HepG2 (cell line): ENCODE data around the gene PLGRKT. TPM values are rescaled to one million over a fixed set of nuclear protein-coding genes. Genes with fewer than 3 reads are reported as not detected.

ENCODE experiments used
- AHR ChIP-seq: IDR thresholded peaks from 2 replicates; pipeline ENCODE4 v1.6.1; 2018; ENCODE audit warnings: missing genetic modification reagents, missing compliant biosample characterization
- ATF4 ChIP-seq, 2 experiments: fragments of 450-650 bp in 1 of 2; sonication (generic) in 1 of 2; formaldehyde crosslinking; IDR thresholded peaks; 2 replicates each; pipeline versions ENCODE4 v1.5.0 to v1.8.0; 2020 to 2022; ENCODE audit warnings: mild to moderate bottlenecking in 1 of 2, missing genetic modification reagents in 1 of 2
- CREB1 ChIP-seq, 2 experiments: fragments of 450-650 bp in 1 of 2; IDR thresholded peaks; 2 replicates each; pipeline ENCODE4 v1.6.1; 2016 to 2017; ENCODE audit warnings: control low read depth in 1 of 2, mild to moderate bottlenecking in 1 of 2, missing compliant biosample characterization in 1 of 2, missing genetic modification characterization in 1 of 2
- ETV5 ChIP-seq: IDR thresholded peaks from 2 replicates; pipeline ENCODE4 v1.6.1; 2018; ENCODE audit warnings: missing biosample characterization, missing genetic modification reagents, inconsistent platforms, borderline replicate concordance
- NFE2L1 ChIP-seq: sonication (generic); formaldehyde crosslinking; IDR thresholded peaks from 2 replicates; pipeline ENCODE4 v1.4.0; 2020; ENCODE audit warnings: missing genetic modification reagents, mild to moderate bottlenecking, borderline replicate concordance
- RAD51 ChIP-seq: fragments of 450-650 bp; IDR thresholded peaks from 2 replicates; pipeline ENCODE4 v1.6.1; 2016; ENCODE audit warnings: borderline replicate concordance
- YEATS4 ChIP-seq: sonication (generic); formaldehyde crosslinking; IDR thresholded peaks from 2 replicates; pipeline ENCODE4 v1.4.0; 2020; ENCODE audit warnings: missing genetic modification reagents, borderline replicate concordance
- ZMYM3 ChIP-seq: sonication (generic); formaldehyde crosslinking; IDR thresholded peaks from 2 replicates; pipeline ENCODE4 v1.5.1; 2020; ENCODE audit warnings: mild to moderate bottlenecking, missing genetic modification reagents
- ZNF18 ChIP-seq: sonication (generic); formaldehyde crosslinking; IDR thresholded peaks from 2 replicates; pipeline ENCODE4 v1.8.0; 2022; ENCODE audit warnings: mild to moderate bottlenecking, missing genetic modification reagents; ENCODE audit not compliant: insufficient replicate concordance
- ZNF34 ChIP-seq: sonication (generic); formaldehyde crosslinking; IDR thresholded peaks from 2 replicates; pipeline ENCODE4 v1.4.0; 2020; ENCODE audit warnings: mild to moderate bottlenecking, missing genetic modification reagents, borderline replicate concordance
- ZNF619 ChIP-seq: sonication (generic); formaldehyde crosslinking; IDR thresholded peaks from 2 replicates; pipeline ENCODE4 v1.4.0; 2020; ENCODE audit warnings: mild to moderate bottlenecking, missing genetic modification reagents
- ZNF629 ChIP-seq: sonication (generic); formaldehyde crosslinking; conservative IDR thresholded peaks from 2 replicates; pipeline ENCODE4 v1.5.0; 2020; ENCODE audit warnings: missing genetic modification reagents
- ZNF660 ChIP-seq: sonication (generic); formaldehyde crosslinking; IDR thresholded peaks from 2 replicates; pipeline ENCODE4 v1.5.1; 2020; ENCODE audit warnings: mild to moderate bottlenecking, low read depth, missing genetic modification reagents, borderline replicate concordance
- ZNF788 ChIP-seq: sonication (generic); formaldehyde crosslinking; IDR thresholded peaks from 2 replicates; pipeline ENCODE4 v1.5.0; 2020; ENCODE audit warnings: mild to moderate bottlenecking, missing genetic modification reagents, borderline replicate concordance
- polyA plus RNA-seq, 8 experiments: library from polyadenylated mRNA; depleted of rRNA in 3 of 8; stranded (reverse) in 7 of 8; unstranded in 1 of 8; fragments of >200 nt; fragmentation: Illumina TruSeq in 4 of 8; extraction: Trizol in 4 of 8; gene quantifications; 2 replicates each; pipeline versions ENCODE4 v1.2.1 to v1.2.3, GENCODE V29; 2011 to 2016; ENCODE audit warnings: low read depth in 4 of 8, missing spikeins in 1 of 8, mixed read lengths in 1 of 8; ENCODE audit not compliant: insufficient read depth in 1 of 8
- total RNA-seq, 5 experiments: library from RNA; depleted of rRNA; stranded (reverse); fragments of >200 nt; fragmentation: Illumina TruSeq; extraction: Trizol; gene quantifications; 2 replicates each; pipeline ENCODE4 v1.2.3, GENCODE V29; 2016; ENCODE audit warnings: low read depth in 1 of 5
- TF ChIP-seq, protein P1 (sequence below), 2 experiments: fragments of 450-650 bp in 1 of 2; sonication (generic) in 1 of 2; formaldehyde crosslinking in 1 of 2; IDR thresholded peaks; 2 replicates each; pipeline versions ENCODE4 v1.6.1 to v1.8.0; 2016 to 2022; ENCODE audit warnings: antibody characterized with exemption in 1 of 2, mild to moderate bottlenecking in 1 of 2, missing genetic modification reagents in 1 of 2

PLGRKT gene
- total and polyA plus RNA-seq, 2 of the 13 experiments (the other 11 are each of a cell fraction or from before 2014, with no cell fraction given), result 5.0 to 15.8 TPM

DNA sequence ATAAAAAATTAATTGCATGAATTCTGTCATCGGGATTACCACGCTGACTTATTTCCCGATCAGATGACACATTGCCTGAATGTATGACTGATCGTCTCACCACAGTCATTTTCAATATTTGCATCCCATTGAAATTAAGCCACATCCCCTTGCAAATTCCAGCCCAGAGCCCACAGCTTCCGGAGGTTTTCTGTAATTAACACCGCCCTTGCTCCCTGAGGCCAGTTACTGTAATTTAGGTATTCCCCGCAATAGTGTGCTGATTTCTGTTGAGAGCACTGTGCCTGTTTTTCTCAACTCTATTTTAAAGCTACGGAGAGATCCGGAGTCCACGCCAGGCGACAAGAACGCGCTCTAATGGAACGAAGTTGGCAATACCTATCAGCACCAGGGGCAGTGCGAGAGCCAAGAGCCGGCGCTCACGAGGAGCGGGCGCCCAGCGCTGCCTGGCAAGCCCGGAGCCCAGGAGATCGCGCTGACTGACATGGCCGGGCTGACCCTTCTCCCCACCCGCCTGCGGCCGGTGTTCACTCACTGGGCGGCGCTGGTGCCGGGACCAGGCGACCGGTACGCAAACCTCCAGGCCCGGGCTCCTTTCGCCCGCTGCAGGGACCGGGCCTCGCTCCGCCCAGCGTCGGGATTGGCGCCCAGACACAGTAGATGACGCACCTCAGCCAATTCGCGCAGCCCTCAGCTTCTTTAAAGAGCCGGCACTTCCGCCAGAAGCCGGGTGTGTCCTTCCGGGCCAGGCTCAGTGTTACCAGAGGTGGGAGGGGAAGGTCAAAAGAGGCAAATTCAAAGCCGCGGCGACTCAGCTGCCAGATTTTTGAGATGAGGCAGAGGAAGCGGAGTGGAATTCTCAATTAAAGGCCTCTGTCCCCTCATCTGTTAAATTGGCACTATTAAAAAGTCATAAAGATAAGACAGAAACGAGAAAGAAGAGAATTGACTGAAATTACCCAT, at the start of gene PLGRKT (continued):
- TF ChIP-seq, protein P1, sequence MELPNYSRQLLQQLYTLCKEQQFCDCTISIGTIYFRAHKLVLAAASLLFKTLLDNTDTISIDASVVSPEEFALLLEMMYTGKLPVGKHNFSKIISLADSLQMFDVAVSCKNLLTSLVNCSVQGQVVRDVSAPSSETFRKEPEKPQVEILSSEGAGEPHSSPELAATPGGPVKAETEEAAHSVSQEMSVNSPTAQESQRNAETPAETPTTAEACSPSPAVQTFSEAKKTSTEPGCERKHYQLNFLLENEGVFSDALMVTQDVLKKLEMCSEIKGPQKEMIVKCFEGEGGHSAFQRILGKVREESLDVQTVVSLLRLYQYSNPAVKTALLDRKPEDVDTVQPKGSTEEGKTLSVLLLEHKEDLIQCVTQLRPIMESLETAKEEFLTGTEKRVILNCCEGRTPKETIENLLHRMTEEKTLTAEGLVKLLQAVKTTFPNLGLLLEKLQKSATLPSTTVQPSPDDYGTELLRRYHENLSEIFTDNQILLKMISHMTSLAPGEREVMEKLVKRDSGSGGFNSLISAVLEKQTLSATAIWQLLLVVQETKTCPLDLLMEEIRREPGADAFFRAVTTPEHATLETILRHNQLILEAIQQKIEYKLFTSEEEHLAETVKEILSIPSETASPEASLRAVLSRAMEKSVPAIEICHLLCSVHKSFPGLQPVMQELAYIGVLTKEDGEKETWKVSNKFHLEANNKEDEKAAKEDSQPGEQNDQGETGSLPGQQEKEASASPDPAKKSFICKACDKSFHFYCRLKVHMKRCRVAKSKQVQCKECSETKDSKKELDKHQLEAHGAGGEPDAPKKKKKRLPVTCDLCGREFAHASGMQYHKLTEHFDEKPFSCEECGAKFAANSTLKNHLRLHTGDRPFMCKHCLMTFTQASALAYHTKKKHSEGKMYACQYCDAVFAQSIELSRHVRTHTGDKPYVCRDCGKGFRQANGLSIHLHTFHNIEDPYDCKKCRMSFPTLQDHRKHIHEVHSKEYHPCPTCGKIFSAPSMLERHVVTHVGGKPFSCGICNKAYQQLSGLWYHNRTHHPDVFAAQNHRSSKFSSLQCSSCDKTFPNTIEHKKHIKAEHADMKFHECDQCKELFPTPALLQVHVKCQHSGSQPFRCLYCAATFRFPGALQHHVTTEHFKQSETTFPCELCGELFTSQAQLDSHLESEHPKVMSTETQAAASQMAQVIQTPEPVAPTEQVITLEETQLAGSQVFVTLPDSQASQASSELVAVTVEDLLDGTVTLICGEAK (IDR thresholded peaks at IDR 0.05), result peak; percentile 22; the same call in 1 of the 2 replicates
- TF ChIP-seq, protein P1 (CRISPR knock-in tag; IDR thresholded peaks at IDR 0.05), result peak; percentile 65; the same call in 1 of the 2 replicates
- TF ChIP-seq ZNF660 (CRISPR knock-in tag) (no peak), ETV5 (CRISPR knock-in tag) (peak; percentile 66; the same call in 1 of the 2 replicates), ZNF629 (CRISPR knock-in tag) (no peak), ZNF34 (peak; percentile 87), RAD51 (no peak), YEATS4 (CRISPR knock-in tag) (peak; percentile 94), ZNF788 (CRISPR knock-in tag) (peak; percentile 86; the same call in 1 of the 2 replicates), AHR (CRISPR knock-in tag) (no peak), NFE2L1 (CRISPR knock-in tag) (no peak), ATF4 (CRISPR knock-in tag; IDR thresholded peaks at IDR 0.05) (0 out of 4 replicates have a peak, but pooled peaks of 1 of the 2 experiments have one; percentile 9), CREB1 (IDR thresholded peaks at IDR 0.05) (peak; percentile 68), CREB1 (CRISPR knock-in tag; IDR thresholded peaks at IDR 0.05) (peak; percentile 82), ZNF18 (CRISPR knock-in tag) (no peak), ZNF619 (no peak; the same call in 1 of the 2 replicates), ZMYM3 (no peak; the same call in 1 of the 2 replicates)
